HEK293 (cell line): ENCODE data around the gene GALNT1.

ENCODE experiments used
- CTCF ChIA-PET: fragments of 350-600 bp; formaldehyde crosslinking; extraction: SDS; loops from one replicate; lab custom pipeline; 2021; ENCODE audit warnings: antibody characterized with exemption; lab: Yijun Ruan, JAX
- POLR2A ChIA-PET: fragments of 300-600 bp; formaldehyde crosslinking; extraction: SDS; loops from one replicate; lab custom pipeline; 2020; ENCODE audit warnings: antibody characterized with exemption, inconsistent platforms; lab: Yijun Ruan, JAX
- H3K27ac ChIP-seq: fragments of 200-500 bp; sonication (Bioruptor generic); 2 replicates; pipeline ENCODE4 v1.5.1; 2014; ENCODE audit warnings: low read depth, low read length, control low read depth, inconsistent platforms; ENCODE audit errors: extremely low read depth
- H3K36me3 ChIP-seq, 2 experiments: fragments of 200-500 bp in 1 of 2; sonication (Bioruptor generic) in 1 of 2; 1 replicate in 1 of 2; 2 replicates in 1 of 2; pipeline ENCODE4 v1.5.1; 2014 to 2017; ENCODE audit warnings: inconsistent platforms in 2 of 2, low read length in 2 of 2; ENCODE audit not compliant: control insufficient read depth in 2 of 2, insufficient read depth in 1 of 2
- H3K4me1 ChIP-seq: fragments of 200-500 bp; sonication (Bioruptor generic); 2 replicates; pipeline ENCODE4 v1.5.1; 2014; ENCODE audit warnings: mild to moderate bottlenecking, low read length, inconsistent platforms; ENCODE audit not compliant: control insufficient read depth, insufficient read depth
- H3K4me3 ChIP-seq: 2 replicates; pipeline ENCODE4 v1.5.1; 2011; ENCODE audit warnings: low read depth, mild to moderate bottlenecking, control low read depth, low read length, moderate library complexity
- H3K9me3 ChIP-seq: fragments of 200-500 bp; sonication (Bioruptor generic); 2 replicates; pipeline ENCODE4 v1.5.1; 2014; ENCODE audit warnings: low read depth, low read length, inconsistent platforms; ENCODE audit not compliant: control insufficient read depth, insufficient read depth
- BCL11B ChIP-seq: fragments of 450-650 bp; formaldehyde crosslinking; IDR thresholded peaks from 2 replicates; pipeline ENCODE4 v1.5.1; 2016; ENCODE audit warnings: low read depth, missing biosample characterization, missing genetic modification characterization
- GLI2 ChIP-seq: fragments of 450-650 bp; formaldehyde crosslinking; IDR thresholded peaks from 2 replicates; pipeline ENCODE4; 2017; ENCODE audit warnings: missing biosample characterization, missing genetic modification characterization, low read depth, borderline replicate concordance
- GLI4 ChIP-seq: fragments of 450-650 bp; formaldehyde crosslinking; IDR thresholded peaks from 2 replicates; pipeline ENCODE4 v1.5.1; 2016; ENCODE audit warnings: missing biosample characterization, missing genetic modification characterization
- GLIS1 ChIP-seq: fragments of 450-650 bp; formaldehyde crosslinking; IDR thresholded peaks from 2 replicates; pipeline ENCODE4 v1.5.1; 2016; ENCODE audit warnings: missing biosample characterization, missing genetic modification characterization
- SP7 ChIP-seq: fragments of 450-650 bp; formaldehyde crosslinking; IDR thresholded peaks from 2 replicates; pipeline ENCODE4 v1.5.1; 2016; ENCODE audit warnings: missing biosample characterization, missing genetic modification characterization
- ZBTB48 ChIP-seq: fragments of 450-650 bp; formaldehyde crosslinking; IDR thresholded peaks from 2 replicates; pipeline ENCODE4 v1.5.1; 2016; ENCODE audit warnings: missing biosample characterization, missing genetic modification characterization
- ZFP69B ChIP-seq: fragments of 450-650 bp; formaldehyde crosslinking; IDR thresholded peaks from 2 replicates; pipeline ENCODE4 v1.5.1; 2016; ENCODE audit warnings: missing biosample characterization, missing genetic modification characterization
- ZIC2 ChIP-seq: fragments of 450-650 bp; formaldehyde crosslinking; IDR thresholded peaks from 2 replicates; pipeline ENCODE4 v1.5.1; 2016; ENCODE audit warnings: missing biosample characterization, missing genetic modification characterization
- ZNF140 ChIP-seq: fragments of 450-650 bp; formaldehyde crosslinking; IDR thresholded peaks from 2 replicates; pipeline ENCODE4 v1.5.1; 2016; ENCODE audit warnings: missing biosample characterization, missing genetic modification characterization
- ZNF223 ChIP-seq: fragments of 450-650 bp; formaldehyde crosslinking; IDR thresholded peaks from 2 replicates; pipeline ENCODE4 v1.5.1; 2016; ENCODE audit warnings: missing biosample characterization, missing genetic modification characterization
- ZNF24 ChIP-seq: fragments of 450-650 bp; formaldehyde crosslinking; IDR thresholded peaks from 2 replicates; pipeline ENCODE4 v1.5.1; 2016; ENCODE audit warnings: missing biosample characterization, missing genetic modification characterization
- ZNF248 ChIP-seq: fragments of 450-650 bp; formaldehyde crosslinking; IDR thresholded peaks from 2 replicates; pipeline ENCODE4 v1.5.1; 2017; ENCODE audit warnings: missing biosample characterization, missing genetic modification characterization
- ZNF335 ChIP-seq: fragments of 450-650 bp; formaldehyde crosslinking; conservative IDR thresholded peaks from 2 replicates; pipeline ENCODE4 v1.5.1; 2016; ENCODE audit warnings: missing biosample characterization, missing genetic modification characterization
- ZNF366 ChIP-seq: fragments of 450-650 bp; formaldehyde crosslinking; conservative IDR thresholded peaks from 2 replicates; pipeline ENCODE4 v1.5.1; 2016; ENCODE audit warnings: missing biosample characterization, missing genetic modification characterization
- ZNF394 ChIP-seq: fragments of 450-650 bp; formaldehyde crosslinking; IDR thresholded peaks from 2 replicates; pipeline ENCODE4 v1.5.1; 2016; ENCODE audit warnings: missing biosample characterization, missing genetic modification characterization, mild to moderate bottlenecking, moderate library complexity, borderline replicate concordance
- ZNF426 ChIP-seq: fragments of 450-650 bp; formaldehyde crosslinking; IDR thresholded peaks from 2 replicates; pipeline ENCODE4 v1.5.1; 2017; ENCODE audit warnings: missing biosample characterization, missing genetic modification characterization, mild to moderate bottlenecking, inconsistent platforms, moderate library complexity
- ZNF521 ChIP-seq: fragments of 450-650 bp; formaldehyde crosslinking; IDR thresholded peaks from 2 replicates; pipeline ENCODE4 v1.5.1; 2017; ENCODE audit warnings: missing biosample characterization, mild to moderate bottlenecking, missing genetic modification characterization
- ZNF585B ChIP-seq: fragments of 450-650 bp; formaldehyde crosslinking; IDR thresholded peaks from 2 replicates; pipeline ENCODE4 v1.5.1; 2016; ENCODE audit warnings: missing biosample characterization, missing genetic modification characterization
- ZNF621 ChIP-seq: fragments of 450-650 bp; formaldehyde crosslinking; IDR thresholded peaks from 2 replicates; pipeline ENCODE4 v1.5.1; 2017; ENCODE audit warnings: missing biosample characterization, missing genetic modification characterization
- ZNF792 ChIP-seq: fragments of 450-650 bp; formaldehyde crosslinking; IDR thresholded peaks from 2 replicates; pipeline ENCODE4 v1.5.1; 2016; ENCODE audit warnings: missing biosample characterization, missing genetic modification characterization
- ZSCAN30 ChIP-seq: fragments of 450-650 bp; IDR thresholded peaks from 2 replicates; pipeline ENCODE4 v1.5.1; 2018; ENCODE audit warnings: missing biosample characterization, mild to moderate bottlenecking, missing genetic modification characterization, moderate library complexity
- TF ChIP-seq, protein P1 (sequence below): fragments of 450-650 bp; formaldehyde crosslinking; conservative IDR thresholded peaks from 2 replicates; pipeline ENCODE4 v1.5.1; 2016; ENCODE audit warnings: low read depth, missing biosample characterization, missing genetic modification characterization
- TF ChIP-seq, protein P2 (sequence below): fragments of 450-650 bp; formaldehyde crosslinking; IDR thresholded peaks from 2 replicates; pipeline ENCODE4 v1.5.1; 2016; ENCODE audit warnings: missing biosample characterization, missing genetic modification characterization, low read depth
- TF ChIP-seq, protein P3 (sequence below): fragments of 450-650 bp; formaldehyde crosslinking; IDR thresholded peaks from 2 replicates; pipeline ENCODE4 v1.5.1; 2016; ENCODE audit warnings: missing biosample characterization, missing genetic modification characterization

The GALNT1 gene

DNA sequence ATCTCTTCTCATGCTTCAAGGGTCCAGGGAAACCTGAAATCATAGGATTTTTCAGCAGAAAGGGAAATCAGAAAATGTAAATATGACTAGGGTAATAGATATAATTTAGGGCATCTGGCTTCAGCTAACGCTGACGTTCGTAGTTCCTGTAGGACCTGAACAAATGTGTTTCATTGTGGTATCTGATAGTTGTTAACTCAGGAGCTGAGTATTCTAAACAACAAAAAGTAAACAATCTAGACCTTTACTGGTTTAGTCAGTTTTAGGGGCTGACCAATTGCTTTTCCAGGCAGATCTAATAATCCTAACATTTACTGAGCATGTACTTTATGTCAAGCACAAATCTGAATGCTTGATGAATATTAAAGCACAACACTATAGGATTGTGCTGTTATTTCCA is 114.8 kb downstream of the GALNT1 start (continued):
- TF ChIP-seq, protein P1, sequence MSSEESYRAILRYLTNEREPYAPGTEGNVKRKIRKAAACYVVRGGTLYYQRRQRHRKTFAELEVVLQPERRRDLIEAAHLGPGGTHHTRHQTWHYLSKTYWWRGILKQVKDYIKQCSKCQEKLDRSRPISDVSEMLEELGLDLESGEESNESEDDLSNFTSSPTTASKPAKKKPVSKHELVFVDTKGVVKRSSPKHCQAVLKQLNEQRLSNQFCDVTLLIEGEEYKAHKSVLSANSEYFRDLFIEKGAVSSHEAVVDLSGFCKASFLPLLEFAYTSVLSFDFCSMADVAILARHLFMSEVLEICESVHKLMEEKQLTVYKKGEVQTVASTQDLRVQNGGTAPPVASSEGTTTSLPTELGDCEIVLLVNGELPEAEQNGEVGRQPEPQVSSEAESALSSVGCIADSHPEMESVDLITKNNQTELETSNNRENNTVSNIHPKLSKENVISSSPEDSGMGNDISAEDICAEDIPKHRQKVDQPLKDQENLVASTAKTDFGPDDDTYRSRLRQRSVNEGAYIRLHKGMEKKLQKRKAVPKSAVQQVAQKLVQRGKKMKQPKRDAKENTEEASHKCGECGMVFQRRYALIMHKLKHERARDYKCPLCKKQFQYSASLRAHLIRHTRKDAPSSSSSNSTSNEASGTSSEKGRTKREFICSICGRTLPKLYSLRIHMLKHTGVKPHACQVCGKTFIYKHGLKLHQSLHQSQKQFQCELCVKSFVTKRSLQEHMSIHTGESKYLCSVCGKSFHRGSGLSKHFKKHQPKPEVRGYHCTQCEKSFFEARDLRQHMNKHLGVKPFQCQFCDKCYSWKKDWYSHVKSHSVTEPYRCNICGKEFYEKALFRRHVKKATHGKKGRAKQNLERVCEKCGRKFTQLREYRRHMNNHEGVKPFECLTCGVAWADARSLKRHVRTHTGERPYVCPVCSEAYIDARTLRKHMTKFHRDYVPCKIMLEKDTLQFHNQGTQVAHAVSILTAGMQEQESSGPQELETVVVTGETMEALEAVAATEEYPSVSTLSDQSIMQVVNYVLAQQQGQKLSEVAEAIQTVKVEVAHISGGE, result no peak
- TF ChIP-seq ZNF24 (tag by site-specific recombination) (no peak), ZIC2 (tag by site-specific recombination) (no peak), ZNF223 (no peak)

DNA sequence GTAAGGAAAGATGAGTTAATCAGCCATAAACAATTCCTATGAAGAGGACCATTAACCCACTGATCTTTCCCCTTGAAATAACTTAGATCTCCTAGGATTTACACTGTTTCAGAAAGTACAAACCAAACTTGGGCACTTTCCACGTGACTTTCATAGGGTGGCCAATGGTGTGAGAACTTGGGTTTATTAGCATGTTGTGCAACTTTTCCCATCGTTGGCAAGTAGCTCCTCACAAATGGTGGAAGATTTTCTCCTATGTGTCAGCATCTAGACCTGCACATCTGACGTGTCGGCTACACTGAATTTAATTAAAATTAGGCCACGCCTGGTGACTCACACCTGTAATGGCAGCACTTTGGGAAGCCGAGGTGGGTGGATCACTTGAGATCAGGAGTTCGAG is 116.3 kb downstream of the GALNT1 start:
- Histone ChIP-seq H3K4me1 (no peaks in the 10 kb centered on the region), H3K9me3 (no peaks in the 10 kb centered on the region), H3K4me3 (no peak overlapping the region), H3K27ac (no peak overlapping the region), H3K36me3 (peaks cover 0 to 30% of the 10 kb centered on the region in 2 experiments; a peak in 1 of 3 replicates)
- POLR2A ChIA-PET, result no interaction called here
- TF ChIP-seq GLI4 (tag by site-specific recombination) (no peak), ZBTB48 (tag by site-specific recombination) (no peak), GLIS1 (tag by site-specific recombination) (no peak), SP7 (tag by site-specific recombination) (no peak)
- CTCF ChIA-PET, result interaction anchor here (0.6 kb wide), 1 partner anchor 11 kb away, joined by 3 read pairs; no protein-coding TSS in a partner anchor

DNA sequence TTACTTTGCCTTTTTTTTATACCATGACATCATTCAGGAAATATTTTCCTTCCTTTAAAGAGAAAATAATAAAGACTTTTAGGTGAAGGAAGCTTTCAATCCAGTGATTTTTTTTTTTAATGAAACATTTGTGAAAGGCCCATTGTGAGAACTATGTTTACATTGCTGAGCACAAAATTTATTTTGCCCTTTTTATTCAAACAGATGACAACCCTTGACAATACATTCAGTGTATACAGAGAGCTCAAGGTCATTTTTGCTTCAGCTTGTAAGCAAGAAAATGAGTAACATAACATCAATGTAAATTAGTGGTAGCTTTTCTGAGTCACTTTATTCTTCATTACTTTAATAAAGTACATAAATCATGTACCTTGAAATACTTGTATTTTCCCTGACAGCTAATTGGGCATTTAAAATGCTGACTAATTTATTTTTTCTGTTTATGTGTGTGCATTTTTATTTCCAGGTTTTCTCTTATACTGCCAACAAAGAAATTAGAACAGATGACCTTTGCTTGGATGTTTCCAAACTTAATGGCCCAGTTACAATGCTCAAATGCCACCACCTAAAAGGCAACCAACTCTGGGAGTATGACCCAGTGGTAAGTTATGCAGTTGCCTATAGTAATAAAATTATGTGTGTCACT is 121.6 kb downstream of the GALNT1 start:
- no peaks in the 10 kb centered on the region for H3K9me3 ChIP-seq
- ChIA-PET POLR2A (interaction anchor here (0.6 kb wide), 1 partner anchor 28 kb away, joined by 5 read pairs; no protein-coding TSS in a partner anchor), CTCF (no interaction called here)
- peaks cover 0 to 21% of the 10 kb centered on the region in 2 experiments; a peak in 1 of 3 replicates for H3K36me3 ChIP-seq
- no peaks in the 10 kb centered on the region for H3K4me1 ChIP-seq
- TF ChIP-seq ZFP69B (tag by site-specific recombination) (no peak), ZNF394 (no peak)
- TF ChIP-seq, protein P2, sequence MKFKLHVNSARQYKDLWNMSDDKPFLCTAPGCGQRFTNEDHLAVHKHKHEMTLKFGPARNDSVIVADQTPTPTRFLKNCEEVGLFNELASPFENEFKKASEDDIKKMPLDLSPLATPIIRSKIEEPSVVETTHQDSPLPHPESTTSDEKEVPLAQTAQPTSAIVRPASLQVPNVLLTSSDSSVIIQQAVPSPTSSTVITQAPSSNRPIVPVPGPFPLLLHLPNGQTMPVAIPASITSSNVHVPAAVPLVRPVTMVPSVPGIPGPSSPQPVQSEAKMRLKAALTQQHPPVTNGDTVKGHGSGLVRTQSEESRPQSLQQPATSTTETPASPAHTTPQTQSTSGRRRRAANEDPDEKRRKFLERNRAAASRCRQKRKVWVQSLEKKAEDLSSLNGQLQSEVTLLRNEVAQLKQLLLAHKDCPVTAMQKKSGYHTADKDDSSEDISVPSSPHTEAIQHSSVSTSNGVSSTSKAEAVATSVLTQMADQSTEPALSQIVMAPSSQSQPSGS (tag by site-specific recombination), result peak; percentile 9; the same call in 1 of the 2 replicates
- H3K27ac ChIP-seq, result no peak overlapping the region
- H3K4me3 ChIP-seq, result no peak overlapping the region

DNA sequence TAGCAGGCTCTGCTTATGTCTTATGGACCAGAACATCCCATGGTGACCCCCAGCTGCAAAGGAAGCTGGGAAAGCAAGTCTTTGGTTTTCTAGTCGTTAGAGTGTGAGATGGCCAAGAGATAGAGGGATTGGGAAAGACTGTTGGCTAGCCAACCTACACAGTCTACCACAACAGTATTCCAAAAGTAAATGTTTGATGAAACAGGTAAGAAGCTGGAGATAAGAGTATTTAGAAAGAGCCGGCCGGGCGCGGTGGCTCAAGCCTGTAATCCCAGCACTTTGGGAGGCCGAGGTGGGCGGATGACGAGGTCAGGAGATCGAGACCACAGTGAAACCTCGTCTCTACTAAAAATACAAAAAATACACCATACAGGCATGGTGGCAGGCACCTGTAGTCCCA is 124.4 kb downstream of the GALNT1 start:
- peaks cover 0 to 15% of the 10 kb centered on the region in 2 experiments; a peak in 1 of 3 replicates for H3K36me3 ChIP-seq
- TF ChIP-seq ZNF426 (tag by site-specific recombination) (no peak), ZNF140 (tag by site-specific recombination) (no peak), ZNF585B (tag by site-specific recombination) (no peak), ZNF792 (tag by site-specific recombination) (no peak), ZNF521 (tag by site-specific recombination) (no peak), ZNF335 (no peak), GLI2 (tag by site-specific recombination) (no peak), ZNF621 (no peak), ZNF366 (tag by site-specific recombination) (no peak), ZNF248 (no peak), BCL11B (tag by site-specific recombination) (no peak), ZSCAN30 (tag by site-specific recombination) (no peak)
- TF ChIP-seq, protein P3, sequence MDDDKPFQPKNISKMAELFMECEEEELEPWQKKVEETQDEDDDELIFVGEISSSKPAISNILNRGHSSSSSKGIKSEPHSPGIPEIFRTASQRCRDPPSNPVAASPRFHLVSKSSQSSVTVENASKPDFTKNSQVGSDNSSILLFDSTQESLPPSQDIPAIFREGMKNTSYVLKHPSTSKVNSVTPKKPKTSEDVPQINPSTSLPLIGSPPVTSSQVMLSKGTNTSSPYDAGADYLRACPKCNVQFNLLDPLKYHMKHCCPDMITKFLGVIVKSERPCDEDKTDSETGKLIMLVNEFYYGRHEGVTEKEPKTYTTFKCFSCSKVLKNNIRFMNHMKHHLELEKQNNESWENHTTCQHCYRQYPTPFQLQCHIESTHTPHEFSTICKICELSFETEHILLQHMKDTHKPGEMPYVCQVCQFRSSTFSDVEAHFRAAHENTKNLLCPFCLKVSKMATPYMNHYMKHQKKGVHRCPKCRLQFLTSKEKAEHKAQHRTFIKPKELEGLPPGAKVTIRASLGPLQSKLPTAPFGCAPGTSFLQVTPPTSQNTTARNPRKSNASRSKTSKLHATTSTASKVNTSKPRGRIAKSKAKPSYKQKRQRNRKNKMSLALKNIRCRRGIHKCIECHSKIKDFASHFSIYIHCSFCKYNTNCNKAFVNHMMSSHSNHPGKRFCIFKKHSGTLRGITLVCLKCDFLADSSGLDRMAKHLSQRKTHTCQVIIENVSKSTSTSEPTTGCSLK (tag by site-specific recombination), result no peak

More for the DNA sequence above, 124.4 kb downstream of the GALNT1 start:
- Histone ChIP-seq H3K27ac (no peak overlapping the region), H3K4me3 (no peak overlapping the region), H3K9me3 (no peaks in the 10 kb centered on the region), H3K4me1 (no peaks in the 10 kb centered on the region)
- ChIA-PET CTCF (no interaction called here), POLR2A (no interaction called here)
